ENCODE data around the gene CALCOCO2. TPM values are rescaled to one million over a fixed set of nuclear protein-coding genes. Genes with fewer than 3 reads are reported as not detected.

The CALCOCO2 gene
- total RNA-seq, 1 experiment from 2014 or later = 23.1 TPM

DNA sequence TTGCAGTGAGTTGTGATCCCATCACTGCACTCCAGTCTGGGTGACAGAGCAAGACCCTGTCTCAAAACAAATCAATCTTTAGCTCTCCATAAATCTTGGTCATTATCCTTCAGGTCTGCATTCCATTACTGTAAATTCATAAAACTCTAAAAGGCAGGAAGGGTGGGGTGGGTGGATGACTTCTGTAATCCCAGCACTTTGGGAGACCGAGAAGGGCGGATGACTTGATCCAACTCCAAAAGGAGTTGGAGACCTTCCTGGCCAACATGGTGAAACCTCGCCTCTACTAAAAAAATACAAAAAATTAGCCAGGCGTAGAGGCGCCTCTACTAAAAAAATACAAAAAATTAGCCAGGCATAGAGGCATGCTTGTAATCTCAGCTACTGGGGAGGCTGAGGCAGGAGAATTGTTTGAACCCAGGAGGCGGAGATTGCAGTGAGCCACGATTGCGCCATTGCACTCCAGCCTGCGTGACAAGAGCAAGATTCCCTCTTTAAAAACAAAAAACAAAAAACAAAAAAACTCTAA, 75.2 kb downstream of the CALCOCO2 start:
- Histone ChIP-seq H2AK5ac (ENCODE audit: insufficient read length, low read length) (no peak overlapping the region), H2BK15ac (ENCODE audit: low read depth, low read length) (no peak overlapping the region), H2BK120ac (ENCODE audit: low read depth, low read length, poor library complexity, severe bottlenecking) (no peak overlapping the region), H3K23me2 (ENCODE audit: insufficient read length, low read depth, low read length, poor library complexity, severe bottlenecking) (peaks cover 7% of the 10 kb centered on the region), H3K79me1 (ENCODE audit: insufficient read depth, low read depth, low read length, poor library complexity, severe bottlenecking) (peaks cover 6% of the 10 kb centered on the region), H3K4ac (ENCODE audit: low read depth, low read length) (no peak overlapping the region), H3K79me2 (ENCODE audit: insufficient read depth, low read length) (peaks cover 18% of the 10 kb centered on the region), H3K18ac (ENCODE audit: insufficient read length, low read depth, low read length) (no peak overlapping the region), H3K27me3 (ENCODE audit: insufficient read depth, low read length) (no peaks in the 10 kb centered on the region), H3K9ac (ENCODE audit: extremely low read depth, insufficient read length, low read length) (no peak overlapping the region), H4K5ac (ENCODE audit: insufficient read length, low read depth, low read length) (no peak overlapping the region), H2BK5ac (ENCODE audit: insufficient read length, low read length) (no peak overlapping the region), H4K8ac (replicated peaks; ENCODE audit: insufficient read length, low read depth, low read length) (no peak overlapping the region), H3K4me2 (ENCODE audit: insufficient read depth, insufficient read length, low read length) (no peak overlapping the region), H3K4me1 (ENCODE audit: insufficient read depth, low read length) (peaks cover 7% of the 10 kb centered on the region; the same call in 1 of the 2 replicates), H3K9me3 (ENCODE audit: control insufficient read depth, low read depth, low read length) (no peaks in the 10 kb centered on the region), H2AFZ (ENCODE audit: low read length) (no peak overlapping the region), H4K91ac (ENCODE audit: insufficient read length, low read depth, low read length) (no peak overlapping the region), H3T11ph (ENCODE audit: low read length) (no peak overlapping the region), H3K23ac (ENCODE audit: insufficient read length, low read depth, low read length) (no peak overlapping the region), H4K20me1 (ENCODE audit: control insufficient read depth, insufficient read depth, insufficient read length) (peaks cover 2% of the 10 kb centered on the region), H3K56ac (ENCODE audit: insufficient read length, low read depth, low read length) (no peak overlapping the region), H3K27ac (ENCODE audit: insufficient read length, low read depth, low read length) (no peak overlapping the region), H2BK12ac (ENCODE audit: insufficient read length, low read depth, low read length) (no peak overlapping the region), H3K14ac (ENCODE audit: insufficient read depth, low read length) (no peak overlapping the region), H2BK20ac (ENCODE audit: low read depth, low read length, poor library complexity, severe bottlenecking) (no peak overlapping the region)
- no CpG with 5 or more reads among the region's 9 CpGs for WGBS (ENCODE audit: extremely low coverage, insufficient read length, low lambda C conversion rate)
- TF ChIP-seq, protein P1, sequence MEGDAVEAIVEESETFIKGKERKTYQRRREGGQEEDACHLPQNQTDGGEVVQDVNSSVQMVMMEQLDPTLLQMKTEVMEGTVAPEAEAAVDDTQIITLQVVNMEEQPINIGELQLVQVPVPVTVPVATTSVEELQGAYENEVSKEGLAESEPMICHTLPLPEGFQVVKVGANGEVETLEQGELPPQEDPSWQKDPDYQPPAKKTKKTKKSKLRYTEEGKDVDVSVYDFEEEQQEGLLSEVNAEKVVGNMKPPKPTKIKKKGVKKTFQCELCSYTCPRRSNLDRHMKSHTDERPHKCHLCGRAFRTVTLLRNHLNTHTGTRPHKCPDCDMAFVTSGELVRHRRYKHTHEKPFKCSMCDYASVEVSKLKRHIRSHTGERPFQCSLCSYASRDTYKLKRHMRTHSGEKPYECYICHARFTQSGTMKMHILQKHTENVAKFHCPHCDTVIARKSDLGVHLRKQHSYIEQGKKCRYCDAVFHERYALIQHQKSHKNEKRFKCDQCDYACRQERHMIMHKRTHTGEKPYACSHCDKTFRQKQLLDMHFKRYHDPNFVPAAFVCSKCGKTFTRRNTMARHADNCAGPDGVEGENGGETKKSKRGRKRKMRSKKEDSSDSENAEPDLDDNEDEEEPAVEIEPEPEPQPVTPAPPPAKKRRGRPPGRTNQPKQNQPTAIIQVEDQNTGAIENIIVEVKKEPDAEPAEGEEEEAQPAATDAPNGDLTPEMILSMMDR (conservative IDR thresholded peaks at IDR 0.05) = no peak
- Mint-ChIP-seq H3K27ac (0 out of 7 replicates have a peak overlapping the region, but pooled peaks of 1 of the 3 experiments have one; percentile 9), H3K9me3 (no peaks in the 10 kb centered on the region), H3K4me1 (peaks cover 23 to 25% of the 10 kb centered on the region in 2 experiments), H3K36me3 (ENCODE audit: insufficient read depth in 1 of 3, low read depth in 3 of 3) (peaks cover 14 to 17% (median 16%) of the 10 kb centered on the region in 3 experiments), H3K27me3 (ENCODE audit: low read depth) (no peaks in the 10 kb centered on the region), H3K4me3 (no peak overlapping the region)
- no peak for DNase-seq
